HG02623 (cell line): ENCODE data around the gene PAK1.

Experiments used
- ATAC-seq: cut with Tn5 transposase; IDR thresholded peaks from one replicate; pipeline ENCODE4 v1.9.1; 2021; ENCODE audit warnings: moderate library complexity; ENCODE audit not compliant: unreplicated experiment

The PAK1 gene

DNA sequence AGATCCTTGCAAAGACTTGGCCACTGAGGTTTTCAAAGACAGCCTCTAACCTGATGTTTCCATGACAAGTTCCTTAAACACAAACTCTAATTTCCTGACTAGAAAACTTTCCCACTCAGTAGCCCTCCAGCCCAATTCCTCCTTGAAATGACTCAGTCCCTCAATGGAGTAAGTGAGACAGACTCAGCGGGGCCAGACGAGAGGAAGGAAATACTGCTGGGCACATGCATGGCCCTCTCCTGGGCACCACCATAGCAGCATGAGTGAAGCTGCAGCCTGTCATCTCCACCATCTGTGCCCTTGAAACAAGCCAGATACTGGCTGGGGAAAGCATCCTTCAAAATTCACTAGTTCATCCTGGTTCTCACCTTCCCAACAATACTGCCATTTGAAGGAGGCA is 96.2 kb downstream of the PAK1 start:
- no peak for ATAC-seq

DNA sequence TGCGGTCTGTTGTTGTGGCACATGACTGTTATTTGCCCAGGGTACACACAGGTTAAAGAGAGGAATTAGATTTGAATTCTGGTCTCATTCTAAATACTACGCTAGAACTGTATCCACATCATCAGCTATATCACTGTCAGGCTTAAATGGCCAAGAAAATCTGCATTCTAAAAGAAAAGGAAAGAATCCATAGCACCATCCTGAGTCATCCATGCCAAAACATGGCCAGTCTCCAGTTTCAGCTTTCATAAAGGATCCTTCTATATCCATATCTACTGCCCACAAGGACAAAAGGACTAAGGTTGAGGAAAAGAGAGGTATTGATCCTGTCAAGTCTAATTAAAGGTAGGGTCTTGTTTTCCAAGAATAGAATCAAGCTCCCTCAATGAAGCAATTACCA is 98.8 kb downstream of the PAK1 start:
- no peak for ATAC-seq

GRCh38 chr11:77374611-77375031 is 99.3 kb downstream of the PAK1 start:
- no peak for ATAC-seq

GRCh38 chr11:77374108-77374507 is 99.8 kb downstream of the PAK1 start:
- ATAC-seq: no peak

- no peak for ATAC-seq
Measured at GRCh38 chr11:77372726-77373125, 101.2 kb downstream of the PAK1 start.

DNA sequence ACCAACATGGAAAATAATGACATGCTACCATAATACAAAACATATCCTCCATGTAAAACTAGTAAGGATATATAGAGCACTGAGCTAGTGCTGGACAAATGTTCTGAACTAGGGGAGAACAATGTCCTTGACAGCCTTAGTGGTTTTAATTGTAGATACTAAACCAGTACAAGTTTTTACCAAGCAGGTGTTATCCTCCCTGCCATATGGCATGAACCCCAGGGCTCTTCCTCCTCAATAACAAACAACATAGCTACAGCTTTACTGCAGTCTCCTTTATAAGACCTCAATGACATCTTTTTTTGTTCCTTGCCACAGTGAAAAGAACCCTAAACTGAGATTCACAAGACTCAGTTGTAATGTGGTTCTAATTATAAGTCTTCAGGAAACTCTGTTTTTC is 102.2 kb downstream of the PAK1 start:
- ATAC-seq: no peak

- no peak for ATAC-seq
Measured at GRCh38 chr11:77370217-77370616, 103.7 kb downstream of the PAK1 start.

GRCh38 chr11:77361184-77361583 is 112.7 kb downstream of the PAK1 start:
- ATAC-seq: no peak

- no peak for ATAC-seq
Measured at GRCh38 chr11:77359481-77359880, 114.4 kb downstream of the PAK1 start.

DNA sequence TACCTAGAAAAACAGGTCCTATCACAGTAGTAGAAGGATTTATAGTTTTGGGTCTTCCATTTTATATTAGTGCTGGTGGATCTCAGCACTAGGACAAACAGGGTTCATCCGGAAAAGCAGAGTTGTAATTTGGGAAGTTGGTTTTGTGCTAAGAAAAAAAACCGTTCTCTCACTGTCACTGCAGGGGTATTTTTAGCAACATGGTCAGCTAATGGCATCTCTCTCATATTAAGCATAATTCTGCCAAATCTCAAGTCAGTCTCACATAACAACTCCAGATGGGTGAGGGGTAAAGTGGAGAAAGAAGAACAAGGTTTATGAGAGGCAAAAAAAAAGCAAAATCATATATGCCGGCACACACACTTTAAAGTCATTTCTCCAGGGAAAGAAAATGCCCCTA is 120.8 kb downstream of the PAK1 start:
- no peak for ATAC-seq

DNA sequence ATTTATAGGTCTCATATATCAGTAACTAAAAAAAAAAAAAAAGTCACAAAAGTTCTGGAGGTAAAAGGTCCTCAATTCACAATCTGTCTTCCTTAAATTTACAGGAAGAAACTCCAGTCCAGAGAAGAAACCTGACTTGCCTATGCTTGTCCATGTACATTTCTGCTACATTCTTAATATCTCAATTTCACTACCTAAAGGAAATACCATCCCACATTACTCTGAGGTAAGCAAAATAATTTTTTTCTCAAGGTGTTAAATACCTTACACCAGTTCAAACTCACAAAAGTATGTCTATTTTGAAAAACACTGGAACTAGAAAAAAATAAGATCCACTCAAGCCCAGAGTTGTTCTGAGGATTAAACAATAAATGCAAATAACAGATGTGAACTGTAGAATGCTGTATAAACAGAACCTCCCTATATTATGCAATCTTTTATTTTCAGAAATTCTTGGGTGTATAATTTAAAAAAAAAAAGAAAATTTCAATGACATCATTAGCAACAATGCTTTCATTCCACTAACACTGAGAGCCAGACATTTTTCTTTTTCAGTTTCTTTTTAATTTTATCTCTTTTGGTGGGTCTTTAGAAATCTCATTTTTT is 122.5 kb downstream of the PAK1 start:
- no peak for ATAC-seq

DNA sequence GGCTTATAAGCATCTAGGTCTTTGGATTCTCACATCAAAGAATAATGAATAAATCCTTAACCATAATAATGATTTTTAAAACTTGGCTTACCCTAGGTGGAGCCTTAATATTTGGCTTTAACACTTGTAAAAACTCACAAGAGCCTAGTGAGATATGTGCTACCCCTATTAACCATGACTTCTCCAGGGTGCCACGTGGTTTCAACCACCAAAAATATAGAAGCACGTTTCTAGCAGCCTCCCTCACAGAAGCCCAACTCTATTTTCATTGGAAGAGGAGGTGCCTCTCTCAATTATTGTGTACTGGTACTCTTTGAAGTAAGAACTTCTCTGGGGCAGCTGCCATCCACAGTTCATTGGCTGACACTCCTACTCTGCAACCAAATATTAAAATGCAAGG is 125.9 kb downstream of the PAK1 start:
- no peak for ATAC-seq

DNA sequence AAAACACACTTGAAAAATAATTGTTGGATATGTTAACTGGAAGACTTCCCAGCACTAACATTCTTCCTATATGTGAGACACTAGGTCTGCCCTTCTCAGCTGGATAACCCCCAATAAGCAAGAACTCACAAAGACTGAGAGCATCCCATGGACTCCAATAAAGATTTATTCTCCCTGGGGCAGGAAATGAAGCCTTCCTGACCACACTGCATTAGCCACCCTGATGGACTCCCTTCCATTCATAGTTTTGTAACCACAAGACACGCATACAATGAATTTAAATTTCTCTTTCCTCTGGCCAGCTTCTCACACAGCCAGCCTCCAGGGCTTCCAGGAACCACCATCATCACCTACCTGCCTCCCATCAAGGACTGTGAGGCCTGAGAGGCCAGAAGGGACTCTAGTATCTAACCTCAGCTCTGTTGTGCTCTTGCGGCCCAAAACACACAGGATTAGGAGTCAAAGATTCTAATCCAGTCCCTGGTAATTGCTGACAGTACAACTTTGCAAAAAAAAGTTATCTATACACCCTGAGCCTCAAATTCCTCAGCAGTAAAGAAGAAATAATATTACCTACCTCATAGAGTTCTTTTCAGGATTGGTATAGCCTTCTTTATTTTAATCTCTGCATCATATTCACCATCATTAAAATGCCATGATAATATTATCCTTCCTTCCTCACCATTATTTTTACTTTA is 126.8 kb downstream of the PAK1 start:
- no peak for ATAC-seq

DNA sequence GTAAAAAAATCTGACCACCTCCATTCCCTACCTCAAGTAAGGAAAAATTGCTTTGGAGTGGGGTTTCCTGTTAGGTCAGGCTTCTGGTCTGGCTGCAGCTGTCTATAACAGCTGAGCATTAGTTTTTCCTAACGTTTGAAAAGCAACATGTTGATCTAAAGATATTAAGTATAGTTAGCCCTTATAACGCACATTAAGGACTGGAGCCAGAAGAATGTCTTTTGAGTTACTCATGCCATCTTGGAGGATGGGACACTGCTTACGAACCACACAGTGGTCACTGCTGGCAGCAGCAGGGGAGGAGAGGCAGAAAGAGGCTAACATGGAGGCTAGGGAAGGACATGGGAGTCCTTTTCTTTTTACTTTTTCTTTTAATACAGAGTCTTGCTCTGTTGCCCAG is 128.3 kb downstream of the PAK1 start:
- no peak for ATAC-seq

- ATAC-seq: no peak
Measured at GRCh38 chr11:77340501-77340900, 133.4 kb downstream of the PAK1 start.

GRCh38 chr11:77332259-77332658 is 141.6 kb downstream of the PAK1 start:
- ATAC-seq: no peak

GRCh38 chr11:77325159-77325558 is 148.7 kb downstream of the PAK1 start:
- ATAC-seq: no peak

GRCh38 chr11:77324508-77324907 is 149.4 kb downstream of the PAK1 start:
- ATAC-seq: no peak

DNA sequence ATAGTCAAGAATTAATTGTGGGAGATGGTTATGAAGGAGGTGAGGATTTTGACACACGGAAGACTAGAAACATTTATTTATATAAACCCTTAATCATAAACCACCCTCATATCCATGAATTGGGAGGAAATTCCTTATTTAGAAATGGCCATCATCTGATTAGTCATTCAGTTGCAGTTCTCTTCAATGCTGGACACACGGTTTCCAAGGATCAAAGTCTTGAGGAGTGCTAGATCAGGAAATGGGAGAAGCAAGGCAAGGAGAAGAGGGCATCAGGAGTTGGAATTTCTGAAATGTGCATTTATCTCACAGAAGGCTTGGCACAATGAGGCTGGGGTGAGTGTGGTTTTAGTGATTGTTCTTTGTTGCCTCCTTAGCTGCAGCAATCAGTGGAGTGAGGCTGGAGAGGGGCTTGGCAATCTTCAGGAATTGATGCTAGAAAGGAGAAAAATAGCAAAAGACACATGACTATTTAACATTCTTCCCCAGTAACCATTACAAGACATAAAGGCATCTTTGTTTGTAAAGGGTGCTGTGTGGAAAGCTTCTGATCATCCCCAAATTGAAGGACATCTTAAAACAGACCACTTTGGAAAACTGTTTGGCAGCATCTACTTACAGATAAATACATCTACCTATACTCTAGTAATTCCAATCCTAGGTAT is 150.8 kb downstream of the PAK1 start:
- ATAC-seq: no peak

- no peak for ATAC-seq
Measured at GRCh38 chr11:77322506-77322905, 151.4 kb downstream of the PAK1 start.

DNA sequence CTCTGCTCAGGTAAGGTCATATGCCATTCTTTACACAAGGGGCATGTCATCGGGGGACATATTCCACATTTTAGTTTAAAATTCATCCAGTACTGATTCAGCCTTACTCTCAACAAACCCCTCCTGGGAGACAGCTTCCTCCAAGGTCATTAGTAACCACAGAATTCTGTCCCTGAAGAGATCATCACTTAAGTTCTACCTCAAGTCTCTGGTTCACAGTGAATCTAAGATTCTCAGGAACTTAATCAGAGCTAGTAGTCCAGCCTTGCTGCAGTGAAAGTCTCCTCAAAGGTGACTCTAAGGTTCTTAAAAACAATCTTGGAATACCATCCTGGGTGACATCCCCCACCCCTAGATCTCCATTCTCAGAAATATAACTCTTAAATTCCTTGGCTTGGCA is 153.5 kb downstream of the PAK1 start:
- ATAC-seq: no peak

DNA sequence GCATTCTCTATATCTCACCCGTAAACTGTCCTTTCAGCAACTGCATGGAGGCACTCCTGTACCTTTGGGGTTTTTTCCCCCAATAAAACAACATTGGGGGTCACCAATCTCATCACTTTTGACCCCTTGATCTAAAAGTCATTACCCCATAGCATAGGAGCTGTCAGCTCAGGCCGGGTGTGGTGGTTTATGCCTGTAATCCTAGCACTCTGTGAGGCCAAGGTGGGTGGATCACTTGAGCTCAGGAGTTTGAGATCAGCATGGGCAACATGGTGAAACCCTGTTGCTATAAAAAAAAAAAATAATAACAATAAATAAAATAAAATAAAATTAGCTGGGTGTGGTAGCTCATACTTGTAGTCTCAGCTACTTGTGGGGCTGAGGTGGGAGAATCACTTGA is 155.3 kb downstream of the PAK1 start:
- ATAC-seq: no peak
